A549 (cell line): ENCODE results near the gene CDK10.

Experiments
- CBX8 ChIP-seq: fragments of 200-600 bp; sonication (generic); IDR thresholded peaks from 2 replicates; pipeline ENCODE4 v1.6.1; 2016
- EP300 ChIP-seq, 2 experiments: fragments of >200 bp; sonication (Bioruptor Twin); formaldehyde crosslinking; IDR thresholded peaks; 2 replicates in 1 of 2; 3 replicates in 1 of 2; pipeline ENCODE4 v1.6.1; 2016 to 2017
- ESRRA ChIP-seq: fragments of 150-350 bp; IDR thresholded peaks from 2 replicates; pipeline ENCODE4 v1.6.1; 2014; ENCODE audit warnings: mild to moderate bottlenecking, low read length, borderline replicate concordance
- NPAS2 ChIP-seq: fragments of 250-450 bp; sonication (Bioruptor Pico); IDR thresholded peaks from 2 replicates; pipeline ENCODE4 v1.8.0; 2022; ENCODE audit warnings: mild to moderate bottlenecking, moderate library complexity, borderline replicate concordance
- POLR2A ChIP-seq: IDR thresholded peaks from 2 replicates; pipeline ENCODE4 v1.6.1; 2012; ENCODE audit warnings: mild to moderate bottlenecking, low read length
- POLR2AphosphoS2 ChIP-seq: conservative IDR thresholded peaks from 2 replicates; pipeline ENCODE4 v1.6.1; 2012; ENCODE audit warnings: low read length, improper control_type of control experiment, inconsistent platforms
- RFX5 ChIP-seq: fragments of 450-650 bp; IDR thresholded peaks from 2 replicates; pipeline ENCODE4 v1.7.1; 2014; ENCODE audit warnings: antibody characterized with exemption, mild to moderate bottlenecking, moderate library complexity
- RNF2 ChIP-seq: fragments of 200-600 bp; sonication (generic); IDR thresholded peaks from 2 replicates; pipeline ENCODE4 v1.6.1; 2016; ENCODE audit warnings: low read depth, mild to moderate bottlenecking, antibody characterized with exemption, moderate library complexity, borderline replicate concordance
- SMC3 ChIP-seq: fragments of >200 bp; sonication (Bioruptor Twin); formaldehyde crosslinking; IDR thresholded peaks from 3 replicates; pipeline ENCODE4 v1.6.1; 2018; ENCODE audit warnings: inconsistent platforms
- ZFP36 ChIP-seq: fragments of 450-650 bp; IDR thresholded peaks from 2 replicates; pipeline ENCODE4 v1.6.1; 2014; ENCODE audit warnings: borderline replicate concordance; ENCODE audit not compliant: partially characterized antibody
- TF ChIP-seq, protein P1 (sequence below): fragments of >200 bp; sonication (Bioruptor Twin); formaldehyde crosslinking; IDR thresholded peaks from 3 replicates; pipeline ENCODE4 v1.5.1; 2016

DNA sequence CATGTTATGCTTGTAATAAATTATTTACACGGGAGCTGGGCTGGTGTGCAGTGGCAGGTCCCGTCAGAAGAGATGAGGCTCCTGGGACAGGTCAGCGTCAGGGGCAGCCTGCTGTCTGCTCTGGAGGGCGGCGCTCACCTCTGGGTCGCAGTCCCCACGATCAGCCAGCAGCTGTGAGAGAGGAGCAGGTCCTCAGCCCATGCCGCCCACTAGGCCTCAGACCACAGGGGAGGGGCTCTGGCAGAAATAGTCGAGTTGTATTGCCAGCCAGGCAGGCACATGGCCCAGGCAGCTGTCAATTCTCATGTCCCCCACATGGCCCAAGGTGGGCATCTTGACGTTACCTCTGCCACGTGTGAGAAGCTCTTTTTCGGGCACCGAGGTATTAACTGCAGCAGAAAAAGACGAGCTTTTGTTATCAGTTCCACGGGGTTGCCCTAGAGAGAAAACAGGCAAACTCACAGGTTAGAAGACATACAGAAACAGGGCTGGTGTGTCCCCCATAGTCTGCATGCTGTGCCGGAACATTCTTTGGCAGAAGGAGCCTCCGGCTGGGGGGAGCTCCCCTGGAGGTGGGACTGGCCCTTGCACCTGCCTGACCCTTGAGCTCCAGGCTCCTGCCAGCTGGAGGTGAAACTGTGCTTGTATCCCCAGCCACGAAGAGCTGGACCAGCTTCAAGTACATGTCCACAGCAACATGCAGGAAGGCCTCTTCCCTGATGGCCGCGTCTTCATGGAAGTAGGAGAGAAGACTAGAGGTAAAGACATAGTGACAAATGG, 52.2 kb downstream of the CDK10 start:
- TF ChIP-seq, protein P1, sequence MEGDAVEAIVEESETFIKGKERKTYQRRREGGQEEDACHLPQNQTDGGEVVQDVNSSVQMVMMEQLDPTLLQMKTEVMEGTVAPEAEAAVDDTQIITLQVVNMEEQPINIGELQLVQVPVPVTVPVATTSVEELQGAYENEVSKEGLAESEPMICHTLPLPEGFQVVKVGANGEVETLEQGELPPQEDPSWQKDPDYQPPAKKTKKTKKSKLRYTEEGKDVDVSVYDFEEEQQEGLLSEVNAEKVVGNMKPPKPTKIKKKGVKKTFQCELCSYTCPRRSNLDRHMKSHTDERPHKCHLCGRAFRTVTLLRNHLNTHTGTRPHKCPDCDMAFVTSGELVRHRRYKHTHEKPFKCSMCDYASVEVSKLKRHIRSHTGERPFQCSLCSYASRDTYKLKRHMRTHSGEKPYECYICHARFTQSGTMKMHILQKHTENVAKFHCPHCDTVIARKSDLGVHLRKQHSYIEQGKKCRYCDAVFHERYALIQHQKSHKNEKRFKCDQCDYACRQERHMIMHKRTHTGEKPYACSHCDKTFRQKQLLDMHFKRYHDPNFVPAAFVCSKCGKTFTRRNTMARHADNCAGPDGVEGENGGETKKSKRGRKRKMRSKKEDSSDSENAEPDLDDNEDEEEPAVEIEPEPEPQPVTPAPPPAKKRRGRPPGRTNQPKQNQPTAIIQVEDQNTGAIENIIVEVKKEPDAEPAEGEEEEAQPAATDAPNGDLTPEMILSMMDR = no peak
- TF ChIP-seq RNF2 (no peak), SMC3 (no peak), POLR2A (no peak), CBX8 (no peak), POLR2AphosphoS2 (no peak), ZFP36 (no peak), NPAS2 (CRISPR knock-in tag) (no peak), RFX5 (no peak), ESRRA (no peak), EP300 (IDR thresholded peaks at IDR 0.05) (no peak)
